Motor neuron (in vitro differentiated cells): Measurements from ENCODE around the gene AVPR1B. TPM values are rescaled to one million over a fixed set of nuclear protein-coding genes. Genes with fewer than 3 reads are reported as not detected.

Experiments used
- ATAC-seq, 8 experiments: fragments of 200-7000 bp; cut with Tn5 transposase; replicated peaks in 6 of 8; 2 replicates each; pipeline ENCODE4 v1.8.0; 2021; ENCODE audit warnings: mild to moderate bottlenecking in 8 of 8, moderate library complexity in 8 of 8
- H3K27ac ChIP-seq, 2 donors: fragments of 250-450 bp; sonication (Bioruptor Pico); 2 replicates each; pipeline ENCODE4 v1.9.0; 2021; ENCODE audit warnings: antibody characterized with exemption in 2 of 2, mild to moderate bottlenecking in 2 of 2, moderate library complexity in 1 of 2
- H3K4me1 ChIP-seq, 2 donors: fragments of 250-450 bp; sonication (Bioruptor Pico); replicated peaks in 1 of 2; 2 replicates each; pipeline ENCODE4 v1.6.1; 2021; ENCODE audit warnings: antibody characterized with exemption in 2 of 2, mild to moderate bottlenecking in 2 of 2, moderate library complexity in 1 of 2
- H3K4me3 ChIP-seq, 5 donors: fragments of 250-450 bp; sonication (Bioruptor Pico); 2 replicates each; pipeline ENCODE4 v1.9.0; 2021; ENCODE audit warnings: antibody characterized with exemption in 5 of 5, mild to moderate bottlenecking in 5 of 5, moderate library complexity in 4 of 5
- WGBS, 10 experiments: fragments of 450-650 bp; shearing (Covaris generic); methylation state at CpG; one replicate each; pipeline ENCODE4 v1.0.0; 2022; 5-methylcytosine and 5-hydroxymethylcytosine counted together
- in situ Hi-C, 9 experiments: fragments of 400-800 bp; cut with MboI; loops; one replicate each; pipeline ENCODE4 v1.15.0; 2021; ENCODE audit warnings: low sequenced_read_pairs in 9 of 9, low pct_unique_long_range_greater_than_20kb in 2 of 9; ENCODE audit not compliant: unreplicated experiment in 9 of 9
- total RNA-seq, 8 experiments: library from RNA; unstranded; fragments of 300-600 nt; gene quantifications; 2 replicates each; pipeline versions ENCODE4 v1.2.3 to v1.2.4, GENCODE V29; 2022

AVPR1B gene
- total RNA-seq, 8 experiments from 2014 or later = 0.05 to 1.3 (median 0.21) TPM; not detected in 2

- Histone ChIP-seq H3K27ac (no peak overlapping the region), H3K4me3 (no peak overlapping the region), H3K4me1 (no peaks in the 10 kb centered on the region)
- 83 to 100% (median 90%) methylated on average over 1 of the region's 1 CpG; no CpG with 5 or more reads in 5 of the 10 experiments for WGBS, 10 experiments
- ATAC-seq = no peak
- in situ Hi-C loops = no loop called here
Measured at GRCh38 chr1:206125346-206125745, 8.2 kb upstream of the AVPR1B start.

GRCh38 chr1:206122686-206123085, 5.5 kb upstream of the AVPR1B start:
- in situ Hi-C loops = loop anchor here in 4 of 9 experiments (25.0 kb wide), 3 partner anchors 135 to 335 kb away; partner anchors contain the start of gene RAB29 (in 1 of the 4)

GRCh38 chr1:206121269-206121668, 4.1 kb upstream of the AVPR1B start:
- 0 to 89% (median 30%) methylated on average over 1 of the region's 1 CpG; no CpG with 5 or more reads in 1 of the 10 experiments for WGBS, 10 experiments
- no peak for ATAC-seq
- Histone ChIP-seq H3K27ac (no peak overlapping the region), H3K4me3 (no peak overlapping the region), H3K4me1 (peaks cover 0 to 3% of the 10 kb centered on the region in 2 donors)
- in situ Hi-C loops = loop anchor here in 4 of 9 experiments (25.0 kb wide), 3 partner anchors 134 to 334 kb away; partner anchors contain the start of gene RAB29 (in 1 of the 4)

More at GRCh38 chr1:206122686-206123085, 5.5 kb upstream of the AVPR1B start:
- Histone ChIP-seq H3K27ac (no peak overlapping the region), H3K4me3 (no peak overlapping the region), H3K4me1 (no peaks in the 10 kb centered on the region)
- no peak for ATAC-seq

GRCh38 chr1:206120406-206120805, 3.2 kb upstream of the AVPR1B start:
- peaks cover 0 to 3% of the 10 kb centered on the region in 2 donors for H3K4me1 ChIP-seq
- H3K4me3 ChIP-seq = no peak overlapping the region
- in situ Hi-C loops = loop anchor here in 4 of 9 experiments (25.0 kb wide), 3 partner anchors 133 to 333 kb away; partner anchors contain the start of gene RAB29 (in 1 of the 4)
- ATAC-seq = no peak
- no peak overlapping the region for H3K27ac ChIP-seq

GRCh38 chr1:206116873-206117150, 376 bp downstream of the AVPR1B start:
- in situ Hi-C loops = loop anchor here in 4 of 9 experiments (25.0 kb wide), 3 partner anchors 130 to 330 kb away; partner anchors contain the start of gene RAB29 (in 1 of the 4)

GRCh38 chr1:206116191-206116872, 856 bp downstream of the AVPR1B start:
- in situ Hi-C loops = loop anchor here in 4 of 9 experiments (25.0 kb wide), 3 partner anchors 129 to 329 kb away; partner anchors contain the start of gene RAB29 (in 1 of the 4)
- WGBS, 10 experiments = 90 to 100% (median 94%) methylated on average over 2 to 18 of the region's 25 CpGs; no CpG with 5 or more reads in 6 of the 10 experiments
- peaks cover 0 to 3% of the 10 kb centered on the region in 2 donors for H3K4me1 ChIP-seq
- no peak overlapping the region for H3K27ac ChIP-seq
- H3K4me3 ChIP-seq = no peak overlapping the region
- ATAC-seq = no peak

More at GRCh38 chr1:206116873-206117150, 376 bp downstream of the AVPR1B start:
- H3K27ac ChIP-seq = no peak overlapping the region
- 0 to 60% (median 15%) methylated on average over 1 to 5 of the region's 5 CpGs for WGBS, 10 experiments
- peaks cover 0 to 3% of the 10 kb centered on the region in 2 donors for H3K4me1 ChIP-seq
- H3K4me3 ChIP-seq = peak overlapping the region in 4 of 5 donors; percentile 28 to 37 (median 32)
- ATAC-seq = peak in 2 of 8 experiments; percentile 25 to 34

GRCh38 chr1:206115791-206116190, 1.4 kb downstream of the AVPR1B start:
- H3K27ac ChIP-seq = no peak overlapping the region
- peaks cover 0 to 3% of the 10 kb centered on the region in 2 donors for H3K4me1 ChIP-seq
- 80 to 100% (median 93%) methylated on average over 1 to 5 of the region's 8 CpGs; no CpG with 5 or more reads in 5 of the 10 experiments for whole genome bisulfite sequencing, 10 experiments
- no peak overlapping the region for H3K4me3 ChIP-seq
- in situ Hi-C loops = loop anchor here in 4 of 9 experiments (25.0 kb wide), 3 partner anchors 128 to 328 kb away; partner anchors contain the start of gene RAB29 (in 1 of the 4)
- ATAC-seq = no peak

- no peak overlapping the region for H3K4me3 ChIP-seq
- H3K27ac ChIP-seq = no peak overlapping the region
- in situ Hi-C loops = loop anchor here in 4 of 9 experiments (25.0 kb wide), 3 partner anchors 128 to 328 kb away; partner anchors contain the start of gene RAB29 (in 1 of the 4)
- ATAC-seq = no peak
- 59 to 87% (median 68%) methylated on average over 2 to 6 of the region's 6 CpGs; no CpG with 5 or more reads in 2 of the 10 experiments for WGBS, 10 experiments
- H3K4me1 ChIP-seq = peaks cover 0 to 3% of the 10 kb centered on the region in 2 donors
Measured at GRCh38 chr1:206114692-206115640, 2.2 kb downstream of the AVPR1B start.

- WGBS, 10 experiments = 56 to 100% (median 74%) methylated on average over 1 to 9 of the region's 9 CpGs; no CpG with 5 or more reads in 2 of the 10 experiments
- Histone ChIP-seq H3K27ac (no peak overlapping the region), H3K4me3 (no peak overlapping the region), H3K4me1 (peaks cover 0 to 3% of the 10 kb centered on the region in 2 donors)
- in situ Hi-C loops = loop anchor here in 4 of 9 experiments (25.0 kb wide), 3 partner anchors 125 to 325 kb away; partner anchors contain the start of gene RAB29 (in 1 of the 4)
- ATAC-seq = no peak
Measured at GRCh38 chr1:206112600-206113301, 4.4 kb downstream of the AVPR1B start.

- H3K4me1 ChIP-seq = no peaks in the 10 kb centered on the region
- no peak overlapping the region for H3K27ac ChIP-seq
- no peak overlapping the region for H3K4me3 ChIP-seq
- in situ Hi-C loops = loop anchor here in 4 of 9 experiments (25.0 kb wide), 3 partner anchors 124 to 324 kb away; partner anchors contain the start of gene RAB29 (in 1 of the 4)
- ATAC-seq = no peak
- 0 to 93% (median 74%) methylated on average over 1 to 6 of the region's 6 CpGs; no CpG with 5 or more reads in 1 of the 10 experiments for WGBS, 10 experiments
Measured at GRCh38 chr1:206111271-206111927, 5.8 kb downstream of the AVPR1B start.

- in situ Hi-C loops = loop anchor here in 4 of 9 experiments (25.0 kb wide), 3 partner anchors 124 to 324 kb away; partner anchors contain the start of gene RAB29 (in 1 of the 4)
- WGBS, 10 experiments = 67 to 100% (median 81%) methylated on average over 1 to 3 of the region's 3 CpGs; no CpG with 5 or more reads in 2 of the 10 experiments
Measured at GRCh38 chr1:206110820-206111219, 6.4 kb downstream of the AVPR1B start.

More at GRCh38 chr1:206110820-206111219, 6.4 kb downstream of the AVPR1B start:
- Histone ChIP-seq H3K4me1 (no peaks in the 10 kb centered on the region), H3K27ac (no peak overlapping the region), H3K4me3 (no peak overlapping the region)
- ATAC-seq = no peak
